HS-5 (cell line): Measurements from ENCODE around the gene SLC9A9.

Experiments
- DNase-seq: peaks from one replicate; pipeline ENCODE4 v3.0.0-alpha.2; 2012; ENCODE audit warnings: low read depth

Gene SLC9A9

GRCh38 chr3:143358155-143358792 lies 490.0 kb downstream of the SLC9A9 start:
- DNase-seq = no peak

GRCh38 chr3:143357700-143358099 lies 490.6 kb downstream of the SLC9A9 start:
- no peak for DNase-seq

GRCh38 chr3:143356839-143357238 lies 491.4 kb downstream of the SLC9A9 start:
- no peak for DNase-seq

GRCh38 chr3:143354342-143354741 lies 493.9 kb downstream of the SLC9A9 start:
- DNase-seq = no peak

GRCh38 chr3:143352850-143353550 lies 495.3 kb downstream of the SLC9A9 start:
- DNase-seq = no peak

- DNase-seq = no peak
Observed at GRCh38 chr3:143351895-143352608, 496.2 kb downstream of the SLC9A9 start.

- DNase-seq = no peak
Observed at GRCh38 chr3:143351354-143351753, 496.9 kb downstream of the SLC9A9 start.

GRCh38 chr3:143349455-143349854 lies 498.8 kb downstream of the SLC9A9 start:
- DNase-seq = no peak

- DNase-seq = no peak
Observed at GRCh38 chr3:143348486-143349327, 499.6 kb downstream of the SLC9A9 start.

GRCh38 chr3:143344516-143345165 lies 503.6 kb downstream of the SLC9A9 start:
- no peak for DNase-seq

GRCh38 chr3:143343944-143344343 lies 504.3 kb downstream of the SLC9A9 start:
- no peak for DNase-seq

GRCh38 chr3:143343031-143343430 lies 505.2 kb downstream of the SLC9A9 start:
- no peak for DNase-seq

- DNase-seq = no peak
Observed at GRCh38 chr3:143339451-143339850, 508.8 kb downstream of the SLC9A9 start.

GRCh38 chr3:143337387-143337786 lies 510.9 kb downstream of the SLC9A9 start:
- no peak for DNase-seq

GRCh38 chr3:143334231-143334630 lies 514.0 kb downstream of the SLC9A9 start:
- no peak for DNase-seq

- no peak for DNase-seq
Observed at GRCh38 chr3:143333367-143333766, 514.9 kb downstream of the SLC9A9 start.

- DNase-seq = no peak
Observed at GRCh38 chr3:143332026-143332425, 516.2 kb downstream of the SLC9A9 start.

GRCh38 chr3:143331350-143331749 lies 516.9 kb downstream of the SLC9A9 start:
- no peak for DNase-seq

- DNase-seq = no peak
Observed at GRCh38 chr3:143330296-143330868, 517.9 kb downstream of the SLC9A9 start.

- no peak for DNase-seq
Observed at GRCh38 chr3:143329567-143330211, 518.6 kb downstream of the SLC9A9 start.

- DNase-seq = no peak
Observed at GRCh38 chr3:143328451-143328850, 519.8 kb downstream of the SLC9A9 start.
